Measurements from ENCODE around the gene BOLA3. TPM values are rescaled to one million over a fixed set of nuclear protein-coding genes. Genes with fewer than 3 reads are reported as not detected.
"Not testable (repeated sequence)": the region's sequence is repeated elsewhere in the genome, so short reads cannot be mapped to it uniquely, and the experiment has no call there.

The BOLA3 gene
- total RNA-seq, 1 donor from 2014 or later: 19.0 TPM

GRCh38 chr2:74188696-74189095 lies 41.0 kb upstream of the BOLA3 start:
- DNase-seq (ENCODE audit: low spot score): no peak
- no peak for TF ChIP-seq CTCF (IDR thresholded peaks at IDR 0.05; ENCODE audit: unreplicated experiment)
- H3K27ac Mint-ChIP-seq (ENCODE audit: unreplicated experiment): no peak overlapping the region
- no peaks in the 10 kb centered on the region for H3K27me3 Mint-ChIP-seq (ENCODE audit: unreplicated experiment)
- H3K36me3 Mint-ChIP-seq (ENCODE audit: low read depth, unreplicated experiment): no peaks in the 10 kb centered on the region
- H3K4me1 Mint-ChIP-seq (ENCODE audit: unreplicated experiment): peaks cover 19% of the 10 kb centered on the region
- H3K4me3 Mint-ChIP-seq (ENCODE audit: unreplicated experiment): no peak overlapping the region
- no peaks in the 10 kb centered on the region for H3K9me3 Mint-ChIP-seq (ENCODE audit: unreplicated experiment)

- H3K9me3 Mint-ChIP-seq (ENCODE audit: unreplicated experiment): no peaks in the 10 kb centered on the region
- DNase-seq (ENCODE audit: low spot score): no peak
- no peak overlapping the region for H3K27ac Mint-ChIP-seq (ENCODE audit: unreplicated experiment)
- H3K36me3 Mint-ChIP-seq (ENCODE audit: low read depth, unreplicated experiment): no peaks in the 10 kb centered on the region
- no peak overlapping the region for H3K4me3 Mint-ChIP-seq (ENCODE audit: unreplicated experiment)
- no peak for TF ChIP-seq CTCF (IDR thresholded peaks at IDR 0.05; ENCODE audit: unreplicated experiment)
- H3K4me1 Mint-ChIP-seq (ENCODE audit: unreplicated experiment): peaks cover 19% of the 10 kb centered on the region
- no peaks in the 10 kb centered on the region for H3K27me3 Mint-ChIP-seq (ENCODE audit: unreplicated experiment)
Measured at GRCh38 chr2:74188018-74188601, 40.4 kb upstream of the BOLA3 start.

- not testable (repeated sequence) for H3K4me3 Mint-ChIP-seq (ENCODE audit: unreplicated experiment); H3K36me3 Mint-ChIP-seq (ENCODE audit: low read depth, unreplicated experiment); H3K9me3 Mint-ChIP-seq (ENCODE audit: unreplicated experiment); DNase-seq (ENCODE audit: low spot score); H3K27me3 Mint-ChIP-seq (ENCODE audit: unreplicated experiment); H3K27ac Mint-ChIP-seq (ENCODE audit: unreplicated experiment)
- H3K4me1 Mint-ChIP-seq (ENCODE audit: unreplicated experiment): peaks cover 19% of the 10 kb centered on the region
Measured at GRCh38 chr2:74186706-74187105, 39.0 kb upstream of the BOLA3 start.

- TF ChIP-seq CTCF (IDR thresholded peaks at IDR 0.05; ENCODE audit: unreplicated experiment): no peak
- Mint-ChIP-seq H3K9me3 (ENCODE audit: unreplicated experiment) (no peaks in the 10 kb centered on the region), H3K4me1 (ENCODE audit: unreplicated experiment) (peaks cover 19% of the 10 kb centered on the region), H3K36me3 (ENCODE audit: low read depth, unreplicated experiment) (no peaks in the 10 kb centered on the region), H3K4me3 (ENCODE audit: unreplicated experiment) (no peak overlapping the region), H3K27ac (ENCODE audit: unreplicated experiment) (peak overlapping the region; percentile 83), H3K27me3 (ENCODE audit: unreplicated experiment) (no peaks in the 10 kb centered on the region)
- no peak for DNase-seq (ENCODE audit: low spot score)
Measured at GRCh38 chr2:74186038-74186437, 38.3 kb upstream of the BOLA3 start.

GRCh38 chr2:74183878-74184277 lies 36.2 kb upstream of the BOLA3 start:
- no peak for DNase-seq (ENCODE audit: low spot score)
- no peaks in the 10 kb centered on the region for H3K9me3 Mint-ChIP-seq (ENCODE audit: unreplicated experiment)
- no peak for TF ChIP-seq CTCF (IDR thresholded peaks at IDR 0.05; ENCODE audit: unreplicated experiment)
- peaks cover under 1% of the 10 kb centered on the region for H3K27me3 Mint-ChIP-seq (ENCODE audit: unreplicated experiment)
- H3K4me3 Mint-ChIP-seq (ENCODE audit: unreplicated experiment): no peak overlapping the region
- H3K27ac Mint-ChIP-seq (ENCODE audit: unreplicated experiment): peak overlapping the region; percentile 28
- peaks cover 19% of the 10 kb centered on the region for H3K4me1 Mint-ChIP-seq (ENCODE audit: unreplicated experiment)
- no peaks in the 10 kb centered on the region for H3K36me3 Mint-ChIP-seq (ENCODE audit: low read depth, unreplicated experiment)
